GM12891 (cell line): Measurements from ENCODE around the gene CCNI2.

Experiments used
- POLR2A ChIP-seq: IDR thresholded peaks from 2 replicates; pipeline ENCODE4 v1.6.1; 2011; ENCODE audit warnings: low read depth, low read length, control low read depth
- POLR2AphosphoS5 ChIP-seq: IDR thresholded peaks from 2 replicates; pipeline ENCODE4 v1.6.1; 2011; ENCODE audit warnings: low read depth, low read length, control low read depth

DNA sequence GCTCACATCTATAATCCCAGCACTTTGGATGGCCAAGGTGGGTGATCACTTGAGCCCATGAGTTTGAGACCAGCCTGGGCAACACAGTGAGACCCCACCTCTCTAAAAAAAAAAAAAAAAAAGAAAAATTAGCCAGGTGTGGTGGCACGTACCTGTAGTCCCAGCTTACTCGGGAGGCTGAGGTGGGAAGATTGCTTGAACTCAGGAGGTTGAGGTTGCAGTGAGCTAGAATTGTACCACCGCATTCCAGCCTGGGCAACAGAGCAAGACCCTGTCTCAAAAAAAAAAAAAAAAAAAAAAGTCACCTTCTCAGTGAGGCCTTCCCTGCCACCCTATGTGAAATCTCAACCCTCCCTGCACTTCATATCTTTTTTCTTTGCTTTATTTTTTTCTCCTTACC, 43.8 kb downstream of the CCNI2 start:
- no peak for TF ChIP-seq POLR2AphosphoS5
- TF ChIP-seq POLR2A: no peak
